ENCODE measurements around the gene MYL7.

The MYL7 gene

GRCh38 chr7:44094883-44095592, 46.1 kb downstream of the MYL7 start:
- H2AFZ ChIP-seq (ENCODE audit: low read length, unreplicated experiment), result no peak overlapping the region
- no peaks in the 10 kb centered on the region for H3K36me3 ChIP-seq (ENCODE audit: insufficient read depth, low read length)
- H3K79me2 ChIP-seq (ENCODE audit: control insufficient read depth, insufficient read depth, low read length, unreplicated experiment), result no peaks in the 10 kb centered on the region
- no peak overlapping the region for H3K27ac ChIP-seq (ENCODE audit: low read depth, low read length)
- H3K4me3 ChIP-seq (ENCODE audit: low read depth, low read length), result no peak overlapping the region
- no peaks in the 10 kb centered on the region for H3K27me3 ChIP-seq (ENCODE audit: insufficient read depth, low read length)
- H3K4me1 ChIP-seq (ENCODE audit: control insufficient read depth, insufficient read depth, low read length, unreplicated experiment), result no peaks in the 10 kb centered on the region

DNA sequence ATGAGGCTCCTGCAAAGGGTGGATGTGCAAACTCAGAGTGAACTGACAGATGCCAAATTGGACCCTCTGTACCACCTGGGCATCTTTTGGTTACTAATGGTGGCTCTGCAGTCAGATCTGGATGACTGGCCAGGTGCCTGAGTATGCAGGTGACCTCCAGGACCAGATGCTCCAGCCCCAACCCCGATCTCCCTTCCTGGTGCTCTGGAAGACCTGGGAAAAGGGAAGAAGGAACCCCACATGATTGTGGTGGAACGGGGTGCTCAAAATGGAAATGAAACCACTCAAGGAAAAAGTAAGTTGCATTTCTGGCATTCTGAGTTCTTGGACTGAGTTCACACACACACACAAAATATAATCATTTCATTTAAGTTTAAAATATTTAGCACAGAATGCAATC, 46.8 kb downstream of the MYL7 start:
- Histone ChIP-seq H2AFZ (ENCODE audit: low read length, unreplicated experiment) (no peak overlapping the region), H3K36me3 (ENCODE audit: insufficient read depth, low read length) (no peaks in the 10 kb centered on the region), H3K4me3 (ENCODE audit: low read depth, low read length) (no peak overlapping the region), H3K4me1 (ENCODE audit: control insufficient read depth, insufficient read depth, low read length, unreplicated experiment) (peaks cover 2% of the 10 kb centered on the region), H3K27me3 (ENCODE audit: insufficient read depth, low read length) (no peaks in the 10 kb centered on the region), H3K27ac (ENCODE audit: low read depth, low read length) (no peak overlapping the region), H3K79me2 (ENCODE audit: control insufficient read depth, insufficient read depth, low read length, unreplicated experiment) (no peaks in the 10 kb centered on the region)

- H3K36me3 ChIP-seq (ENCODE audit: insufficient read depth, low read length), result no peaks in the 10 kb centered on the region
- no peaks in the 10 kb centered on the region for H3K27me3 ChIP-seq (ENCODE audit: insufficient read depth, low read length)
- peaks cover 12% of the 10 kb centered on the region for H3K4me1 ChIP-seq (ENCODE audit: control insufficient read depth, insufficient read depth, low read length, unreplicated experiment)
- H3K27ac ChIP-seq (ENCODE audit: low read depth, low read length), result no peak overlapping the region
- no peak overlapping the region for H3K4me3 ChIP-seq (ENCODE audit: low read depth, low read length)
- H3K79me2 ChIP-seq (ENCODE audit: control insufficient read depth, insufficient read depth, low read length, unreplicated experiment), result no peaks in the 10 kb centered on the region
- no peak overlapping the region for H2AFZ ChIP-seq (ENCODE audit: low read length, unreplicated experiment)
These were observed 48.0 kb downstream of the MYL7 start for GRCh38 chr7:44093102-44093641.
